Stimulated activated CD4-positive, alpha-beta T cell treated with anti-CD3 and anti-CD28 coated beads, Interleukin-2, amount 100 ng/mL, for 4 hours (primary cell): ENCODE measurements around the gene GASK1A.
"Not testable (repeated sequence)": the region's sequence is repeated elsewhere in the genome, so short reads cannot be mapped to it uniquely, and the experiment has no call there.

Experiments used
- DNase-seq: peaks from one replicate; pipeline ENCODE4 v3.0.0-alpha.2; 2020; ENCODE audit warnings: low read depth

Gene GASK1A

DNA sequence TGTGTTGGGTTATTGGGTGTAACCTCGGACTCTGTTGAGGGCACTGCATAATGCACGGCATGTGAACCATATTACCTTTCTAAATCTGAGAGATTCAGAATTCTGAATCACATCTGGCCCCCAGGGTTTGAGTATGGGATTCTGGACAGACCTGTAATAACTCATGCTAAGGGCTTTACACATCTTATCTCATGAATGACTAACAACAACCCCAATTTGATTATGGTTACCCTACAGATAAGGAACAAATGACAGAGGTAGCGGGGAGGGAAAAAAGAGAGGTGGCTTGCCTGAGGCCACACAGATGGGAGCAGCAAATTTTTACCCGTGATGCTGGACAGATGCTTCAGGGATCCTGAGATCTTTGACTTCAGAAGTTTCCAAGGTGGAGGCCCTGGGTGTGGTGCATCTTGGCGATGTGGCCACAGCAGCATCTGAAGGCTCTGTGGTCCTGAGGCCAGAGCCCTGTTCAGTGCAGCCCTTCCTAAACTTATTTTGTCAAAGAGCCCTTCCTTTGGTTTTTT is 83.0 kb downstream of the GASK1A start:
- DNase-seq: no peak

DNA sequence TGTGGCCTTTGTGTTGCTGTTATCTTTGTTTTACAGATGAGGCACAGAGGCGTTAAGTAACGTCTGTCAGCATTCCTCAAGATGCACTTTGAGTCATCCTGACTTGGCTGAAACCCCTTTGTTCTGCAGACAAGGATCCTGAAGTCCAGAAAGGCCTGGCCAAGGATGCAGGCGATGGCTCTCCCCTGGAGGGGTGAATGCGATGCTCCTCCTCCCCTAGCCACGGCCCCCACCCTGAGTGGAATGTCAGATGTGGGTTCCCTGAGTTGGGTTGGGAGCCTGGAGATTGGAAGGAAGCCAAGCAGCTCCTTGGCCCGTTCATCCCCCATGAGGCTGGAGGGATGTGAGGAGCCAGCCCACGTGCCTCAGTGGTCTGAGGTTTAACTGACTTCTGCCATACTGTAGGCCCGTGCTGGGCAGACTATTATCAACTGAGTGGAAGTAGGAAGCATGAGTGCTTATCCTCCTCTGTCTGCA is 83.5 kb downstream of the GASK1A start:
- DNase-seq: no peak

- no peak for DNase-seq
Measured at GRCh38 chr3:43063114-43063513, 84.0 kb downstream of the GASK1A start.

DNA sequence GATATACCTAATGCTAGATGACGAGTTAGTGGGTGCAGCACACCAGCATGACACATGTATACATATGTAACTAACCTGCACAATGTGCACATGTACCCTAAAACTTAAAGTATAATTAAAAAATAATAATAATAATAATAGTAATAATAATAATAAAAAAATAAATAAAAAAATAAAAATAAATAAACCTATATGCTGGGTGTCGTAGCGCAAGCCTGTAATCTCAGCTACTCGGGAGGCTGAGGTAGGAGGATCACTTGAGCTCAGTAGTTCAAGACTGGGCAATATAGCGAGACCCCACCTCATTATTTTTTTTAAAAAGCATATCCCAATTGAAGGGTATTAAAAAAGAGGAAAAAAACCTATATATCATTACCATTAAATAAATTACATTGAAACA is 91.6 kb downstream of the GASK1A start:
- DNase-seq: not testable (repeated sequence)

GRCh38 chr3:43071313-43071893 is 92.3 kb downstream of the GASK1A start:
- DNase-seq: no peak

GRCh38 chr3:43072361-43072760 is 93.2 kb downstream of the GASK1A start:
- DNase-seq: no peak

DNA sequence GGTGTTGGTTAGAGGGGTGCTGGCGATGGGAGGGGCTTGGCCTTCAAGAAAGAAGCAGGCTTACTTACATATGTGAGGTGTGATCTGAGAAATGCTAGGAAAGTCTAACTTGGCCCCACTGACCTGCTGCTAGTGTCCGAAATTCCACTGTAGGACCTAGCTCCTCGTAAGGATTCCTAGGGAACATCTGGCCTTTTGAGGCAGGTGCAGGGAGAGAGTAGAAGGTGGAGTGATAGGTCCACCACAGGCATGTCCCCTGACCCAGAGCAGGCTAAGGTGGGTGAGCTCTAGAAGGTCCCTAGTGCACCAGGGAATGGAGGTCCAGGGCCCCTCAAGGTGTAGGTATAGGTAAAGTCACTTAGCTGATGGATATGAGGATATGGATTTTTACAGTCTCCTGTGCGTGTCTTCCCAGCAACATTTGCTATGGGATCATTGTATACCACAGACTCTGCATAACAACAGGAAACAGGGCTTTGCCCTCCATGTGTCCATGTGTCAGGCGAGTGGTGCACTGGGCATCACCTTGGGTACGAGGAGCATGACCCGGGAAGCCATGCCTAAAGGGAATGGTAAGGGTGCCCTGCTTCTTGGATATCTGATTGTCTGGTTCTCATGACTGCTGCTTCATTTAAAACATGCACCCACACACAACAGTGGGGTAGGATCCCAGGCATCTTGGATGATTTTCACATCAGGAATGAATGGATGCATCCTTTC is 94.2 kb downstream of the GASK1A start:
- DNase-seq: no peak

DNA sequence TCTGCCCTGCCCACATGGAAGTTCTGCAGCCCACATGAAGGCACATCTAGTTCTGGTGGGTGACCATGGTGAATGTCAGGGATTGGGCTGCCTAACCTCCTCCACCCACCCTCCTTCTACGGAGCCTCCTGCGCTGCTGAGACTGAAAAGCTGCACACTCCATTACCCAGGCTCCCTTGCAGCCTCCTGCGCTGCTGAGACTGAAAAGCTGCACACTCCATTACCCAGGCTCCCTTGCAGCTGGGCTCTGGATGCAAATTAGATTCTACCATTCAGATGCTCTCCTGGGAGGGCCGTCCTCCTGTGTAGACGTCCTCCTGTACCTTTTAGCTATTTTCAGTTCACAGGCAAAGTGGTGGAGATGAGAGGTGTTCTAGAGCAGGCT is 94.7 kb downstream of the GASK1A start:
- DNase-seq: no peak

GRCh38 chr3:43074482-43074881 is 95.4 kb downstream of the GASK1A start:
- no peak for DNase-seq

DNA sequence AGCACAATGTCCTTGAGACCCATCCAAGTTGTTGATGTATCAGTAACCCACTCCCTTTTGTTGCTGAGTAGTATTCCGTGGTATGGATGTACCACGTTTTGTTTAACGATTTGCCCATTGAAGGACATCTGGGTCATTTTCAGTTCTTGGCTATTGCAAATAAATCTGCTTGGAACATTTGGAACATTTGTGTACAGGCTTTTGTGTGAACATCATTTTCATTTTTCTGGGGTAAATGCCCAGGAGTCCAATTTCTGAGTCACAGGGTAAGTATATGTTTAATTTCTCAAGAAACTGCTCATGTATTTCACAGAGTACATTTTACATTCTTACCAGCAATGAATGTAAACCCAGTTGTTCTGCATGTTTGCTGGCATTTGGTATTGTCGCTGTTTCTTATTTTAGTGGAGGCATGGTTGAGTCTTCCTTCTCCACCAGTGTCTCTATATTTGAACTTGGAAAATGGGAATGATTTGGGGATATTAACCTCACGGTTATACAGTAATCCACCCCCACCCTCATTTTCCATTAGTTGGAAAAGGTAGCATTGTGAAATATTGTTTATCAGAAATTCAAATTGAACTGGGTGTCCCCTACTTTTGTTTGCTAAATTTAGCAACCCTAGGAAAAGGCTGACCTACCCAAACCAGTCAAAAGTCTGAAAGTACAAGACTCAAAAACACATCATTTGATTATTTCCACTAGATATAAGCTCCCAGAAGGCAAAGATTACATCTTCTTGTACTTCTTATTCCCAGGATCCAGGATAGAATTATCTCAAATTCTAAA is 96.0 kb downstream of the GASK1A start:
- no peak for DNase-seq

- no peak for DNase-seq
Measured at GRCh38 chr3:43075904-43076661, 97.0 kb downstream of the GASK1A start.

DNA sequence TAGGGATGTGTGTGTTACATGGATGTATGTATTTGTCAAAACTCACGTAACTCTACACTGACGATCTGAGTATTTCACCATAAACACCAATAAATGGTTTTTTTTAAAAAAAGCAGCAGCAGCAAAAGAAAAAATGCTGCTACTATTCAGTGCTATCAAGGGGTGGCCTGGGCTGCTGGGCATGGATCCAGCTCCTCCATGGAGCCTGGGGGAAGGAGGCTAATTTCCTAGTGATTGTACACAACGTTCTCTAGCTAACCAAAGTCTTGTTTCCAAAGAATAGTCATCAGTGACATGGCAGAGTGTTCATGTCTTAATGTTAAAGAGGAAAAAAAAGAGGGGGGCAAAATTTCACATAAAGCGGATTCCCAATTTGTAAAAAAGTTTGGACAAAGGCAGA is 97.7 kb downstream of the GASK1A start:
- DNase-seq: no peak

DNA sequence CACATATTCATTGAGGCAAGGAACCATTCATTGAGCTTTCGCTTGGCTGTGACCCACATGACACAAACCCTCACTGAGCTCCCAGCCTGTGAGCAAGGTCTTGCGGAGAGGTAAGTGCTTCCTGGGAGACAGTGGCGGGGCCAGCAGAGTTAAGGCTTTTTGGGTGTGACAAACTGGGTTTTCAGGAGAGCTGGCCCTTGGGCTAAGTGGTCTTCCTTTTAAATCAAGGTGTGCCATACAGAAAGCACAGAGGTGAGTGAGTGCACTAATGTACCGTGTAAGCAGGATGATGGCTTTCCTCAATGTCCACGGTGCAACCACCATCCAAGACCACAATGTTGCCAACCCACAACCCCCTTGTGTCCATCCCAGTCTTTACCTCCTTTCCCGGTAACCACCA is 98.2 kb downstream of the GASK1A start:
- no peak for DNase-seq

DNA sequence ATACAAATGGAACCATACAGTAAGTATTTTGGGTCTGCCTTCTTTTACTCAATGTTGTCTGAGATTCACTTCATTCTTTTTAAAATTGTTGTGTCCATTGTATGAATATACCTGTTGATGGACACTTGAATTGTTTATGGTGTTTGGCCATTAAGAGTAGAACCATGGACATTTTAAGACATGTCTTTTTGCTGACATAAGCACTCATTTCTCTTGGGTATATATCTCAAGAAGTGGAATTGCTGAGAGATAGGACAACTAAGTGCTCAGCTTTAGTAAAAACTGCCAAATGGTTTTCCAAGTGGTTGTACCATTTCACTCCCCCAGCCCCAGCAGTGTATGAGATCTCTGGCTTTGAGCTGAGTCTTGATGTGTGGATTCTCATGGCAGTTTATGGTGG is 98.6 kb downstream of the GASK1A start:
- no peak for DNase-seq

GRCh38 chr3:43079536-43080332 is 100.6 kb downstream of the GASK1A start:
- no peak for DNase-seq

DNA sequence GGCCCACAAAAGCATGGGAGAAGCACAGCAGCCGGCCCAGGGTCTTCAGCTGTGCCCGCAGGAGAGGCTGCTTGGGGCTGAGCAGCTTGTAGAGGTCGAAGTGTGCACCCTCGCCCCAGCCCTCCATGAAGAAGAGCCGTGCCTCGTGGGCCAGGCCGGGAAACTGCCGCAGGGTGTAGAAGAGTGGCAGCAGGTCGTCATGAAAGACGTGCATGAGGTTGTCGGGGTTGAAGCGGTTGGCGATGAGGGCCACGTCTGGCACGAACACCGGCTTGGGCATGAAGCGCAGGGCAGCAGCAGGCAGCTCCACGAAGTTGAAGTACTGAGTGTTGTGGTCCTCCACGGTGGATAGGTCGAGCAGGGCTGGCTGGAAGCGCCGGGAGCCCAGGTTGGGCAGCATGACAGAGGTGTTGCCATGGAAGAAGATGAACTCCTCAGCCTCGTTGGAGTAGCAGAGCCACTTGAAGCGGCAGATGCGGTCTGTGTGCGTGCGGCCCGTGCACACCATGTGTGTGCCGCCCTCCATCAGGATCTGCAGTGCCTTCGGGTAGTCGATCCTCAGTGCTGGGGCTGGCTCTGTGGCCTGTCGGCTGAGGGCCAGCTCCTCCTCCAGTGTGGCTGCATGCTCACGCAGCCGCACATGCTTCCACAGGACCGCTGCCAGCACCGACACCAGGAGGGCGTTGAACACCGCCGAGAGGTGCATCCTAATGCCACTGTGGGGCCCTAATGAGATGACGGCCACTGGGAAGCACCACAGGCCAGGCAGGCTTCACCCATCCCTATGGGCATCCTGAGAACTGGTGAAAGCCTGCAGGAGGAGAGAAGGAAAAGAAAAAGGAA is 101.8 kb downstream of the GASK1A start:
- DNase-seq: no peak

- no peak for DNase-seq
Measured at GRCh38 chr3:43081796-43082195, 102.7 kb downstream of the GASK1A start.

DNA sequence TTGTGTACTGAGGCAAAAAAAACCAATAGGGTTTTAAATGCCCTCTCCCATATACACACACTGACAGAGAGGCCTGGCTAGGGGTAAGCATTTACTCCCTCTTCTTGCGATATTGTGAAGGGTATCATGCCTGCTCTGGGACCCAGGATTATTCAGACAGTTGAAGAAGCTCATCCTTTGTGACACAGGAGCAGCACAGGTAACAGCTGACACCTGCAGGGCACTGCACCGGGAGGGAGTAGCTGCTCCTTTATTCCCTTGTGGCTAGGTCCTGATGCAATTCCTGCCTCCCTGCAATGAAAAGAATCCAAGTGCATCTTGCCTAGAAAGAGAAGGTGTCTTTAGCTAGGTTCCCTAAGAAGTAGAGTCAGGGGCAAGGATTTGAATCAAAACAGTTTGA is 103.3 kb downstream of the GASK1A start:
- no peak for DNase-seq

DNA sequence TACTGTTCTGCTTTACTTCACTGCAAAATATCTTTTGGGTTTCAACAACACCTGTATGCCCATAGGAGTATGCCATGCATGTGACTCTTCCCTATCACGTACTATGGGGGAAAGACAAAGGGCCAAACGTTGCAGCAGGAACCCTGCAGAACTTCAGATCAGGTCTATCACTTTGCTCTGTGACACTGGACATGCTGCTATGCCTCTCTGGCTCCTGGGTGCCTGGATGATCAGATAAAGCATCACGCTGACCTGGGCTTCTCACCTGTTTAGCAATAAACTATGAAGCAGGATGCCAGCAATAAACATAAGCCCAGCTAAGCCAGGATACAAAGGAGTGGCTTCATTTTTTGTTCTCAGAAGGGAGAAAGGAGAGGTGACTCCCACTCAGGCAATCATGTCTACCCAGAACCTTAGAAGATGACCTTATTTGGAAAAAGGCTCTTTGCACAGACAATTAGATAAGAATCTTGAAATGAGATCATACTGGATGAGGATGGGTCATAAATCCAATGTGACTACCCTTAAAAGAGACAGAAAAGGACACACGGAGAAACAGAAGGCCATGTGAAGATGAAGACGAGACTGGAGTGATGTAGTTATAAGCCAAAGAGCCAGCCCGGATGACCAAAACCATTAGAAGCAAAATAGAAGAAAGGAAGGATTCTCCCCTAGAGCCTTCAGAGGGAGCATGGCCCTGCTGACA is 107.5 kb downstream of the GASK1A start:
- no peak for DNase-seq
